MCF 10A (cell line): ENCODE results near the gene PEX3. TPM values are rescaled to one million over a fixed set of nuclear protein-coding genes. Genes with fewer than 3 reads are reported as not detected.

Source experiments
- BruUV-seq: library from RNA; stranded (reverse); fragments of 400-500 nt; replicated peaks from 2 replicates; lab custom pipeline; 2021; lab: Mats Ljungman, UMichigan
- CTCF ChIA-PET: fragments of 300-600 bp; sonication (Branson Sonifier 250); formaldehyde crosslinking; extraction: SDS; loops from one replicate; lab custom pipeline; 2021; ENCODE audit warnings: antibody characterized with exemption, inconsistent platforms; lab: Yijun Ruan, JAX
- POLR2A ChIA-PET: fragments of 300-600, 350-650 bp; sonication (Branson Sonifier 250); formaldehyde crosslinking; extraction: SDS; loops from one replicate; lab custom pipeline; 2020; ENCODE audit warnings: antibody characterized with exemption, inconsistent platforms; lab: Yijun Ruan, JAX
- DNase-seq: peaks from one replicate; pipeline ENCODE4 v3.0.0-alpha.2; 2018; ENCODE audit not compliant: unreplicated experiment
- H3K27ac Mint-ChIP-seq: one replicate; pipeline ENCODE4 v1.8.0; 2022; ENCODE audit warnings: mild to moderate bottlenecking, low read depth, mixed read lengths; ENCODE audit not compliant: unreplicated experiment
- H3K27me3 Mint-ChIP-seq: one replicate; pipeline ENCODE4 v1.8.0; 2022; ENCODE audit warnings: mixed read lengths; ENCODE audit not compliant: insufficient read depth, unreplicated experiment
- H3K36me3 Mint-ChIP-seq: one replicate; pipeline ENCODE4 v1.8.0; 2022; ENCODE audit warnings: mild to moderate bottlenecking, moderate library complexity, mixed read lengths; ENCODE audit not compliant: insufficient read depth, unreplicated experiment
- H3K4me1 Mint-ChIP-seq: one replicate; pipeline ENCODE4 v1.8.0; 2022; ENCODE audit warnings: mixed read lengths; ENCODE audit not compliant: insufficient read depth, unreplicated experiment
- H3K4me3 Mint-ChIP-seq: one replicate; pipeline ENCODE4 v1.8.0; 2022; ENCODE audit warnings: mild to moderate bottlenecking, moderate library complexity, mixed read lengths; ENCODE audit not compliant: unreplicated experiment
- H3K9me3 Mint-ChIP-seq: one replicate; pipeline ENCODE4 v1.8.0; 2022; ENCODE audit warnings: mixed read lengths; ENCODE audit not compliant: unreplicated experiment
- CTCF ChIP-seq: fragments of 200-600 bp; IDR thresholded peaks from one replicate; pipeline ENCODE4 v1.8.0; 2022; ENCODE audit warnings: antibody characterized with exemption, mild to moderate bottlenecking; ENCODE audit not compliant: unreplicated experiment
- intact Hi-C: fragments of 100-400 bp; cut with micrococcal nuclease; formaldehyde crosslinking; loops from 2 replicates; pipeline ENCODE4 v1.14.1; 2022
- total RNA-seq: library from RNA; stranded (reverse); gene quantifications from 2 replicates; pipeline ENCODE4 v1.2.3, GENCODE V29; 2022

The PEX3 gene
- total RNA-seq, 1 experiment from 2014 or later = 24.3 TPM

GRCh38 chr6:143471822-143472221 is 21.2 kb downstream of the PEX3 start:
- Mint-ChIP-seq H3K27ac (no peak overlapping the region), H3K9me3 (no peaks in the 10 kb centered on the region), H3K4me1 (no peaks in the 10 kb centered on the region), H3K36me3 (peaks cover 41% of the 10 kb centered on the region), H3K4me3 (no peak overlapping the region), H3K27me3 (no peaks in the 10 kb centered on the region)
- no peak for DNase-seq
- TF ChIP-seq CTCF = no peak
- intact Hi-C loops = no loop called here
- POLR2A ChIA-PET = no interaction called here
- BruUV-seq = no TSS peak
- CTCF ChIA-PET = no interaction called here

- ChIA-PET CTCF (interaction anchor here (0.6 kb wide), 1 partner anchor 1049 kb away, joined by 3 read pairs; no protein-coding TSS in a partner anchor), POLR2A (no interaction called here)
- intact Hi-C loops = no loop called here
- no peak for TF ChIP-seq CTCF
- H3K9me3 Mint-ChIP-seq = no peaks in the 10 kb centered on the region
- no peak for DNase-seq
- no peak overlapping the region for H3K27ac Mint-ChIP-seq
- BruUV-seq = no TSS peak
- H3K4me3 Mint-ChIP-seq = no peak overlapping the region
- H3K27me3 Mint-ChIP-seq = no peaks in the 10 kb centered on the region
- H3K36me3 Mint-ChIP-seq = peaks cover 55% of the 10 kb centered on the region
- H3K4me1 Mint-ChIP-seq = no peaks in the 10 kb centered on the region
These were observed 25.9 kb downstream of the PEX3 start for GRCh38 chr6:143476545-143476944.

GRCh38 chr6:143478479-143479062 is 28.0 kb downstream of the PEX3 start:
- Mint-ChIP-seq H3K9me3 (no peaks in the 10 kb centered on the region), H3K4me1 (no peaks in the 10 kb centered on the region), H3K4me3 (no peak overlapping the region), H3K27ac (no peak overlapping the region), H3K36me3 (peaks cover 36% of the 10 kb centered on the region), H3K27me3 (no peaks in the 10 kb centered on the region)
- no TSS peak for BruUV-seq
- no peak for DNase-seq
- intact Hi-C loops = no loop called here
- ChIA-PET POLR2A (no interaction called here), CTCF (interaction anchor here (0.7 to 1.7 kb wide), 2 partner anchors 14 to 542 kb away, joined by 3 read pairs; no protein-coding TSS in a partner anchor)
- TF ChIP-seq CTCF = no peak

- no peak overlapping the region for H3K4me3 Mint-ChIP-seq
- no peaks in the 10 kb centered on the region for H3K27me3 Mint-ChIP-seq
- intact Hi-C loops = no loop called here
- no peak for DNase-seq
- no peaks in the 10 kb centered on the region for H3K9me3 Mint-ChIP-seq
- POLR2A ChIA-PET = no interaction called here
- CTCF ChIA-PET = interaction anchor here (1.2 kb wide), 1 partner anchor 10 kb away, joined by 3 read pairs; no protein-coding TSS in a partner anchor
- H3K27ac Mint-ChIP-seq = no peak overlapping the region
- TF ChIP-seq CTCF = no peak
- BruUV-seq = no TSS peak
- H3K4me1 Mint-ChIP-seq = no peaks in the 10 kb centered on the region
- peaks cover 21% of the 10 kb centered on the region for H3K36me3 Mint-ChIP-seq
These were observed 32.0 kb downstream of the PEX3 start for GRCh38 chr6:143482593-143482992.
